Activated T-cell treated with anti-CD3 and anti-CD28 coated beads, Interleukin-2, amount 50 U/mL, for 24 hours (primary cell): ENCODE measurements around the gene SELENOO.

Source experiments
- DNase-seq: peaks from one replicate; pipeline ENCODE4 v3.0.0-alpha.2; 2020
- H3K27ac Mint-ChIP-seq: 2 replicates; pipeline ENCODE4 v1.8.0; 2020; ENCODE audit warnings: mild to moderate bottlenecking, mixed read lengths
- H3K27me3 Mint-ChIP-seq: 2 replicates; pipeline ENCODE4 v1.8.0; 2020; ENCODE audit warnings: mixed read lengths
- H3K36me3 Mint-ChIP-seq: 2 replicates; pipeline ENCODE4 v1.8.0; 2020; ENCODE audit warnings: low read depth, mixed read lengths
- H3K4me1 Mint-ChIP-seq: 2 replicates; pipeline ENCODE4 v1.8.0; 2020; ENCODE audit warnings: low read depth, mixed read lengths
- H3K4me3 Mint-ChIP-seq: 2 replicates; pipeline ENCODE4 v1.8.0; 2020; ENCODE audit warnings: mild to moderate bottlenecking, moderate library complexity, mixed read lengths
- H3K9me3 Mint-ChIP-seq: 2 replicates; pipeline ENCODE4 v1.8.0; 2020; ENCODE audit warnings: mixed read lengths

Gene SELENOO

GRCh38 chr22:50242406-50242949 lies 41.7 kb downstream of the SELENOO start:
- H3K9me3 Mint-ChIP-seq = no peaks in the 10 kb centered on the region
- no peak for DNase-seq
- H3K36me3 Mint-ChIP-seq = peaks cover 77% of the 10 kb centered on the region
- peak overlapping the region; percentile 99 for H3K27ac Mint-ChIP-seq
- H3K4me3 Mint-ChIP-seq = peak overlapping the region; percentile 93
- H3K4me1 Mint-ChIP-seq = peaks cover 37% of the 10 kb centered on the region
- no peaks in the 10 kb centered on the region for H3K27me3 Mint-ChIP-seq

GRCh38 chr22:50243685-50244419 lies 43.0 kb downstream of the SELENOO start:
- H3K27ac Mint-ChIP-seq = peak overlapping the region; percentile 99
- peaks cover 40% of the 10 kb centered on the region for H3K4me1 Mint-ChIP-seq
- peaks cover 75% of the 10 kb centered on the region for H3K36me3 Mint-ChIP-seq

GRCh38 chr22:50244420-50245213 lies 43.8 kb downstream of the SELENOO start, which contains the start of gene TUBGCP6:
TUBGCP6 (minus strand) TSS chr22:50245023; CDS start chr22:50244459, 564 bp downstream.
- peak within 1 kb of the TSS; percentile 99 for H3K27ac Mint-ChIP-seq
- peaks cover 39% of the 10 kb centered on the region for H3K4me1 Mint-ChIP-seq
- peaks cover 70% of the 10 kb centered on the region for H3K36me3 Mint-ChIP-seq
- no peaks in the 10 kb centered on the region for H3K9me3 Mint-ChIP-seq
- DNase-seq = peak; percentile 96
- peak within 1 kb of the TSS; percentile 93 for H3K4me3 Mint-ChIP-seq
- no peaks in the 10 kb centered on the region for H3K27me3 Mint-ChIP-seq

More at GRCh38 chr22:50243685-50244419, 43.0 kb downstream of the SELENOO start:
- Mint-ChIP-seq H3K9me3 (no peaks in the 10 kb centered on the region), H3K4me3 (peak overlapping the region; percentile 93), H3K27me3 (no peaks in the 10 kb centered on the region)
- DNase-seq = no peak

- Mint-ChIP-seq H3K9me3 (no peaks in the 10 kb centered on the region), H3K4me3 (peak overlapping the region; percentile 93), H3K4me1 (peaks cover 43% of the 10 kb centered on the region), H3K36me3 (peaks cover 63% of the 10 kb centered on the region), H3K27me3 (no peaks in the 10 kb centered on the region), H3K27ac (peak overlapping the region; percentile 99)
- no peak for DNase-seq
These were observed 44.6 kb downstream of the SELENOO start for GRCh38 chr22:50245214-50246072.

- no peak for DNase-seq
- Mint-ChIP-seq H3K36me3 (peaks cover 56% of the 10 kb centered on the region), H3K9me3 (no peaks in the 10 kb centered on the region), H3K4me1 (peaks cover 39% of the 10 kb centered on the region), H3K27me3 (no peaks in the 10 kb centered on the region), H3K27ac (peak overlapping the region; percentile 64), H3K4me3 (peak overlapping the region; percentile 93)
These were observed 45.7 kb downstream of the SELENOO start for GRCh38 chr22:50246242-50247175.

GRCh38 chr22:50247748-50248147 lies 46.9 kb downstream of the SELENOO start:
- H3K9me3 Mint-ChIP-seq = no peaks in the 10 kb centered on the region

GRCh38 chr22:50248196-50249081 lies 47.6 kb downstream of the SELENOO start:
- no peaks in the 10 kb centered on the region for H3K27me3 Mint-ChIP-seq
- H3K36me3 Mint-ChIP-seq = peaks cover 48% of the 10 kb centered on the region
- DNase-seq = no peak
- peak overlapping the region; percentile 28 for H3K4me3 Mint-ChIP-seq
- H3K4me1 Mint-ChIP-seq = peaks cover 29% of the 10 kb centered on the region
- H3K27ac Mint-ChIP-seq = no peak overlapping the region
- no peaks in the 10 kb centered on the region for H3K9me3 Mint-ChIP-seq

More at GRCh38 chr22:50247748-50248147, 46.9 kb downstream of the SELENOO start:
- peaks cover 50% of the 10 kb centered on the region for H3K36me3 Mint-ChIP-seq
- peaks cover 31% of the 10 kb centered on the region for H3K4me1 Mint-ChIP-seq
- peak overlapping the region; percentile 37 for H3K27ac Mint-ChIP-seq
- H3K27me3 Mint-ChIP-seq = no peaks in the 10 kb centered on the region
- peak; percentile 53 for DNase-seq
- H3K4me3 Mint-ChIP-seq = peak overlapping the region; percentile 28

- no peaks in the 10 kb centered on the region for H3K27me3 Mint-ChIP-seq
- H3K4me3 Mint-ChIP-seq = peak overlapping the region; percentile 85
- peaks cover 36% of the 10 kb centered on the region for H3K36me3 Mint-ChIP-seq
- no peak for DNase-seq
- H3K9me3 Mint-ChIP-seq = no peaks in the 10 kb centered on the region
- peaks cover 27% of the 10 kb centered on the region for H3K4me1 Mint-ChIP-seq
- H3K27ac Mint-ChIP-seq = no peak overlapping the region
These were observed 48.8 kb downstream of the SELENOO start for GRCh38 chr22:50249341-50250248.

GRCh38 chr22:50250249-50250554 lies 49.4 kb downstream of the SELENOO start:
- Mint-ChIP-seq H3K27me3 (no peaks in the 10 kb centered on the region), H3K9me3 (no peaks in the 10 kb centered on the region), H3K27ac (peak overlapping the region; percentile 71), H3K36me3 (peaks cover 32% of the 10 kb centered on the region), H3K4me1 (peaks cover 25% of the 10 kb centered on the region), H3K4me3 (peak overlapping the region; percentile 85)
- no peak for DNase-seq

GRCh38 chr22:50250555-50251476 lies 50.0 kb downstream of the SELENOO start, which contains the start of gene HDAC10:
HDAC10 (minus strand) TSS chr22:50251265; CDS start chr22:50251032, 233 bp downstream.
- Mint-ChIP-seq H3K36me3 (peaks cover 27% of the 10 kb centered on the region), H3K4me1 (peaks cover 25% of the 10 kb centered on the region), H3K27me3 (no peaks in the 10 kb centered on the region), H3K9me3 (no peaks in the 10 kb centered on the region), H3K4me3 (peak within 1 kb of the TSS; percentile 85), H3K27ac (peak within 1 kb of the TSS; percentile 77)
- peak; percentile 88 for DNase-seq
